Hepatocyte (in vitro differentiated cells): ENCODE measurements around the gene FAM222A. TPM values are rescaled to one million over a fixed set of nuclear protein-coding genes. Genes with fewer than 3 reads are reported as not detected.

Source experiments
- DNase-seq: peaks from one replicate; pipeline ENCODE4 v3.0.0-alpha.2; 2016; ENCODE audit warnings: low spot score
- H2AFZ ChIP-seq: fragments of 200-600 bp; sonication (generic); 2 replicates; pipeline ENCODE4 v1.6.0; 2016; ENCODE audit warnings: antibody characterized with exemption, mild to moderate bottlenecking
- H3K27ac ChIP-seq: fragments of 200-600 bp; sonication (generic); 2 replicates; pipeline ENCODE4 v1.5.1; 2016; ENCODE audit warnings: mild to moderate bottlenecking
- H3K27me3 ChIP-seq: fragments of 200-600 bp; sonication (generic); 2 replicates; pipeline ENCODE4 v1.6.1; 2016
- H3K36me3 ChIP-seq: fragments of 200-600 bp; sonication (generic); replicated peaks from 2 replicates; pipeline ENCODE4 v1.5.1; 2016; ENCODE audit warnings: low read depth; ENCODE audit not compliant: insufficient read depth
- H3K4me1 ChIP-seq: fragments of 200-600 bp; sonication (generic); 2 replicates; pipeline ENCODE4 v1.5.1; 2016; ENCODE audit warnings: mild to moderate bottlenecking, moderate library complexity; ENCODE audit not compliant: insufficient read depth
- H3K4me2 ChIP-seq: fragments of 200-600 bp; sonication (generic); 2 replicates; pipeline ENCODE4 v1.6.0; 2016
- H3K4me3 ChIP-seq: fragments of 200-600 bp; sonication (generic); 2 replicates; pipeline ENCODE4 v1.5.1; 2016; ENCODE audit warnings: mild to moderate bottlenecking
- H3K79me2 ChIP-seq: fragments of 200-600 bp; sonication (generic); 2 replicates; pipeline ENCODE4 v1.6.0; 2017; ENCODE audit warnings: mild to moderate bottlenecking
- H3K9me2 ChIP-seq: fragments of 200-600 bp; sonication (generic); replicated peaks from 2 replicates; pipeline ENCODE4 v1.6.0; 2017; ENCODE audit warnings: mild to moderate bottlenecking; ENCODE audit not compliant: insufficient read depth
- H3K9me3 ChIP-seq: fragments of 200-600 bp; sonication (generic); 2 replicates; pipeline ENCODE4 v1.5.1; 2016; ENCODE audit warnings: low read depth, mild to moderate bottlenecking
- H4K20me1 ChIP-seq: fragments of 200-600 bp; sonication (generic); 2 replicates; pipeline ENCODE4 v1.6.0; 2016; ENCODE audit warnings: mild to moderate bottlenecking; ENCODE audit not compliant: insufficient read depth, poor library complexity, severe bottlenecking
- CTCF ChIP-seq: fragments of 200-600 bp; sonication (generic); IDR thresholded peaks from 2 replicates; pipeline ENCODE4 v1.5.1; 2016; ENCODE audit warnings: antibody characterized with exemption, mild to moderate bottlenecking; ENCODE audit not compliant: poor library complexity
- EZH2 ChIP-seq: fragments of 200-600 bp; sonication (generic); IDR thresholded peaks from 2 replicates; pipeline ENCODE4 v1.6.1; 2016; ENCODE audit warnings: antibody characterized with exemption, mild to moderate bottlenecking, borderline replicate concordance
- EZH2phosphoT487 ChIP-seq: fragments of 200-600 bp; sonication (generic); IDR thresholded peaks from one replicate; pipeline ENCODE4 v1.6.1; 2018; ENCODE audit warnings: antibody characterized with exemption, mild to moderate bottlenecking, low read depth, moderate library complexity; ENCODE audit not compliant: unreplicated experiment, severe bottlenecking
- WGBS: methylation state at CpG from one replicate; pipeline ENCODE4 v1.1.6; 2016; ENCODE audit warnings: low lambda C conversion rate; ENCODE audit errors: missing lambda C conversion rate; 5-methylcytosine and 5-hydroxymethylcytosine counted together
- polyA plus RNA-seq: library from polyadenylated mRNA; unstranded; fragments of >200 nt; fragmentation: Nextera tagmentation; extraction: Ambion mirVana; gene quantifications from 2 replicates; pipeline ENCODE4 v1.2.1, GENCODE V29; 2016
- total RNA-seq: library from RNA; depleted of rRNA; stranded (reverse); fragments of >200 nt; gene quantifications from 2 replicates; pipeline ENCODE4 v1.2.3, GENCODE V29; 2014

Gene FAM222A
- total and polyA plus RNA-seq, 2 experiments from 2014 or later: 7.4 to 11.3 TPM

GRCh38 chr12:109728921-109729320 is 15.3 kb downstream of the FAM222A start:
- DNase-seq: no peak
- H3K4me1 ChIP-seq: no peaks in the 10 kb centered on the region
- no peak overlapping the region for H3K27ac ChIP-seq
- no peaks in the 10 kb centered on the region for H3K27me3 ChIP-seq
- H3K79me2 ChIP-seq: peaks cover 4% of the 10 kb centered on the region
- WGBS: 65% methylated on average over 1 of the region's 1 CpG
- no peak overlapping the region for H3K4me3 ChIP-seq
- no peaks in the 10 kb centered on the region for H3K9me2 ChIP-seq
- no peak overlapping the region for H2AFZ ChIP-seq
- H3K4me2 ChIP-seq: no peak overlapping the region
- no peaks in the 10 kb centered on the region for H3K9me3 ChIP-seq
- no peaks in the 10 kb centered on the region for H3K36me3 ChIP-seq
- H4K20me1 ChIP-seq: no peaks in the 10 kb centered on the region
- TF ChIP-seq EZH2phosphoT487: no peak
- no peak for TF ChIP-seq CTCF
- TF ChIP-seq EZH2: no peak

GRCh38 chr12:109729371-109729781 is 15.8 kb downstream of the FAM222A start:
- no peak for TF ChIP-seq CTCF
- no peak for TF ChIP-seq EZH2
- no peak for TF ChIP-seq EZH2phosphoT487

GRCh38 chr12:109729801-109730200 is 16.2 kb downstream of the FAM222A start:
- no peak overlapping the region for H3K27ac ChIP-seq
- H3K4me1 ChIP-seq: no peaks in the 10 kb centered on the region
- no peaks in the 10 kb centered on the region for H3K36me3 ChIP-seq
- H3K27me3 ChIP-seq: no peaks in the 10 kb centered on the region
- H3K4me3 ChIP-seq: no peak overlapping the region
- no peaks in the 10 kb centered on the region for H3K9me3 ChIP-seq
- no peak overlapping the region for H3K4me2 ChIP-seq
- peaks cover 4% of the 10 kb centered on the region for H3K79me2 ChIP-seq
- WGBS: 92% methylated on average over 9 of the region's 9 CpGs
- no peak overlapping the region for H2AFZ ChIP-seq
- no peaks in the 10 kb centered on the region for H3K9me2 ChIP-seq
- H4K20me1 ChIP-seq: no peaks in the 10 kb centered on the region
- TF ChIP-seq EZH2phosphoT487: no peak
- no peak for TF ChIP-seq EZH2
- TF ChIP-seq CTCF: no peak
- DNase-seq: no peak

More at GRCh38 chr12:109729371-109729781, 15.8 kb downstream of the FAM222A start:
- WGBS: 87% methylated on average over 18 of the region's 18 CpGs
- Histone ChIP-seq H4K20me1 (no peaks in the 10 kb centered on the region), H3K79me2 (peaks cover 4% of the 10 kb centered on the region), H3K4me3 (no peak overlapping the region), H3K27ac (no peak overlapping the region), H3K9me3 (no peaks in the 10 kb centered on the region), H3K4me2 (no peak overlapping the region), H3K27me3 (no peaks in the 10 kb centered on the region), H3K4me1 (no peaks in the 10 kb centered on the region), H3K9me2 (no peaks in the 10 kb centered on the region), H3K36me3 (no peaks in the 10 kb centered on the region), H2AFZ (no peak overlapping the region)
- DNase-seq: no peak
